Activated CD8-positive, alpha-beta memory T cell treated with anti-CD3 and anti-CD28 coated beads, Interleukin-2, amount 10 ng/mL, durations not matched to agents 7 days and 5 days (primary cell): Measurements from ENCODE around the gene ATP9B. TPM values are rescaled to one million over a fixed set of nuclear protein-coding genes. Genes with fewer than 3 reads are reported as not detected.

Source experiments
- ATAC-seq: fragments of 150-1000 bp; cut with Tn5 transposase; one replicate; pipeline ENCODE4 v1.10.0; 2021; ENCODE audit warnings: moderate library complexity
- CTCF ChIA-PET: fragments of 350-600 bp; sonication (Branson Sonifier 250); formaldehyde crosslinking; loops from one replicate; lab custom pipeline; 2021; ENCODE audit warnings: antibody characterized with exemption; lab: Charles Lee
- DNase-seq: peaks from one replicate; pipeline ENCODE4 v3.0.0-alpha.2; 2020
- H3K27ac Mint-ChIP-seq: one replicate; pipeline ENCODE4 v1.8.0; 2021; ENCODE audit warnings: mild to moderate bottlenecking, mixed read lengths
- H3K27me3 Mint-ChIP-seq: one replicate; pipeline ENCODE4 v1.8.0; 2021; ENCODE audit warnings: mixed read lengths
- H3K36me3 Mint-ChIP-seq: one replicate; pipeline ENCODE4 v1.8.0; 2021; ENCODE audit warnings: mild to moderate bottlenecking, mixed read lengths
- H3K4me1 Mint-ChIP-seq: one replicate; pipeline ENCODE4 v1.8.0; 2021; ENCODE audit warnings: mixed read lengths
- H3K4me3 Mint-ChIP-seq: one replicate; pipeline ENCODE4 v1.8.0; 2021; ENCODE audit warnings: mild to moderate bottlenecking, moderate library complexity, mixed read lengths
- H3K9me3 Mint-ChIP-seq: one replicate; pipeline ENCODE4 v1.8.0; 2022; ENCODE audit warnings: low read depth, mixed read lengths
- total RNA-seq, 2 experiments: library from RNA; stranded (reverse); gene quantifications; one replicate each; pipeline ENCODE4 v1.2.3, GENCODE V29; 2021

ATP9B gene
- total RNA-seq, 2 experiments from 2014 or later, result 21.5 to 31.7 TPM

GRCh38 chr18:79200546-79201268, 131.5 kb downstream of the ATP9B start:
- DNase-seq, result no peak
- H3K36me3 Mint-ChIP-seq, result peaks cover 8% of the 10 kb centered on the region

GRCh38 chr18:79203017-79203605, 133.9 kb downstream of the ATP9B start:
- peaks cover 28% of the 10 kb centered on the region for H3K4me1 Mint-ChIP-seq
- H3K4me3 Mint-ChIP-seq, result no peak overlapping the region
- H3K27me3 Mint-ChIP-seq, result no peaks in the 10 kb centered on the region
- no peak overlapping the region for H3K27ac Mint-ChIP-seq
- H3K36me3 Mint-ChIP-seq, result peaks cover 12% of the 10 kb centered on the region
- CTCF ChIA-PET, result no interaction called here
- H3K9me3 Mint-ChIP-seq, result no peaks in the 10 kb centered on the region
- ATAC-seq (no peak), DNase-seq (peak; percentile 47)

More at GRCh38 chr18:79200546-79201268, 131.5 kb downstream of the ATP9B start:
- Mint-ChIP-seq H3K27ac (no peak overlapping the region), H3K4me3 (no peak overlapping the region), H3K4me1 (peaks cover 28% of the 10 kb centered on the region), H3K9me3 (no peaks in the 10 kb centered on the region), H3K27me3 (no peaks in the 10 kb centered on the region)
- peak; percentile 57 for ATAC-seq
- CTCF ChIA-PET, result no interaction called here

- no peak overlapping the region for H3K4me3 Mint-ChIP-seq
- no peaks in the 10 kb centered on the region for H3K27me3 Mint-ChIP-seq
- H3K4me1 Mint-ChIP-seq, result peaks cover 20% of the 10 kb centered on the region
- CTCF ChIA-PET, result no interaction called here
- no peak overlapping the region for H3K27ac Mint-ChIP-seq
- no peaks in the 10 kb centered on the region for H3K9me3 Mint-ChIP-seq
- ATAC-seq (no peak), DNase-seq (no peak)
- peaks cover 9% of the 10 kb centered on the region for H3K36me3 Mint-ChIP-seq
These were observed 136.0 kb downstream of the ATP9B start for GRCh38 chr18:79204889-79205807.

- peaks cover 14% of the 10 kb centered on the region for H3K4me1 Mint-ChIP-seq
- no peak for DNase-seq
- no peaks in the 10 kb centered on the region for H3K27me3 Mint-ChIP-seq
- no peak overlapping the region for H3K4me3 Mint-ChIP-seq
- CTCF ChIA-PET, result interaction anchor here (0.7 kb wide), 1 partner anchor 39 kb away, joined by 3 read pairs; no protein-coding TSS in a partner anchor
- no peak overlapping the region for H3K27ac Mint-ChIP-seq
- no peak for ATAC-seq
- H3K9me3 Mint-ChIP-seq, result no peaks in the 10 kb centered on the region
- H3K36me3 Mint-ChIP-seq, result peaks cover 7% of the 10 kb centered on the region
These were observed 137.2 kb downstream of the ATP9B start for GRCh38 chr18:79206444-79206843.

- CTCF ChIA-PET, result no interaction called here
These were observed 139.7 kb downstream of the ATP9B start for GRCh38 chr18:79208906-79209305.

GRCh38 chr18:79210002-79210910, 141.1 kb downstream of the ATP9B start:
- ATAC-seq (no peak), DNase-seq (no peak)
- Mint-ChIP-seq H3K4me1 (no peaks in the 10 kb centered on the region), H3K27me3 (no peaks in the 10 kb centered on the region), H3K4me3 (no peak overlapping the region), H3K9me3 (no peaks in the 10 kb centered on the region), H3K36me3 (peaks cover 7% of the 10 kb centered on the region), H3K27ac (no peak overlapping the region)
- CTCF ChIA-PET, result no interaction called here

More at GRCh38 chr18:79208906-79209305, 139.7 kb downstream of the ATP9B start:
- DNase-seq (no peak), ATAC-seq (no peak)
- H3K4me1 Mint-ChIP-seq, result no peaks in the 10 kb centered on the region
- H3K27ac Mint-ChIP-seq, result no peak overlapping the region
- H3K9me3 Mint-ChIP-seq, result no peaks in the 10 kb centered on the region
- no peaks in the 10 kb centered on the region for H3K27me3 Mint-ChIP-seq
- H3K36me3 Mint-ChIP-seq, result peaks cover 7% of the 10 kb centered on the region
- H3K4me3 Mint-ChIP-seq, result no peak overlapping the region

GRCh38 chr18:79211844-79212243, 142.7 kb downstream of the ATP9B start:
- H3K27me3 Mint-ChIP-seq, result no peaks in the 10 kb centered on the region
- no peak overlapping the region for H3K27ac Mint-ChIP-seq
- peaks cover 4% of the 10 kb centered on the region for H3K36me3 Mint-ChIP-seq
- no peak overlapping the region for H3K4me3 Mint-ChIP-seq
- no peak for ATAC-seq
- no peaks in the 10 kb centered on the region for H3K9me3 Mint-ChIP-seq
- H3K4me1 Mint-ChIP-seq, result no peaks in the 10 kb centered on the region
- no peak for DNase-seq
- CTCF ChIA-PET, result no interaction called here

GRCh38 chr18:79214056-79214455, 144.9 kb downstream of the ATP9B start:
- no peak for DNase-seq
- no peak overlapping the region for H3K4me3 Mint-ChIP-seq
- ATAC-seq, result no peak
- no peaks in the 10 kb centered on the region for H3K27me3 Mint-ChIP-seq
- CTCF ChIA-PET, result no interaction called here
- no peak overlapping the region for H3K27ac Mint-ChIP-seq
- no peaks in the 10 kb centered on the region for H3K9me3 Mint-ChIP-seq
- no peaks in the 10 kb centered on the region for H3K4me1 Mint-ChIP-seq
- peaks cover 5% of the 10 kb centered on the region for H3K36me3 Mint-ChIP-seq

- H3K27ac Mint-ChIP-seq, result no peak overlapping the region
- no peaks in the 10 kb centered on the region for H3K9me3 Mint-ChIP-seq
- H3K4me1 Mint-ChIP-seq, result no peaks in the 10 kb centered on the region
- DNase-seq (no peak), ATAC-seq (no peak)
- H3K4me3 Mint-ChIP-seq, result no peak overlapping the region
- peaks cover 5% of the 10 kb centered on the region for H3K36me3 Mint-ChIP-seq
- CTCF ChIA-PET, result no interaction called here
- no peaks in the 10 kb centered on the region for H3K27me3 Mint-ChIP-seq
These were observed 147.0 kb downstream of the ATP9B start for GRCh38 chr18:79216176-79216575.

GRCh38 chr18:79217979-79218604, 148.9 kb downstream of the ATP9B start:
- Mint-ChIP-seq H3K36me3 (peaks cover 5% of the 10 kb centered on the region), H3K27me3 (no peaks in the 10 kb centered on the region), H3K9me3 (no peaks in the 10 kb centered on the region), H3K4me1 (no peaks in the 10 kb centered on the region), H3K4me3 (no peak overlapping the region), H3K27ac (no peak overlapping the region)
- CTCF ChIA-PET, result no interaction called here
- ATAC-seq (no peak), DNase-seq (no peak)

GRCh38 chr18:79218605-79219190, 149.5 kb downstream of the ATP9B start:
- no peak overlapping the region for H3K4me3 Mint-ChIP-seq
- ATAC-seq (no peak), DNase-seq (no peak)
- H3K4me1 Mint-ChIP-seq, result no peaks in the 10 kb centered on the region
- peaks cover 5% of the 10 kb centered on the region for H3K36me3 Mint-ChIP-seq
- no peak overlapping the region for H3K27ac Mint-ChIP-seq
- no peaks in the 10 kb centered on the region for H3K27me3 Mint-ChIP-seq
- CTCF ChIA-PET, result no interaction called here
- H3K9me3 Mint-ChIP-seq, result no peaks in the 10 kb centered on the region

- Mint-ChIP-seq H3K4me3 (no peak overlapping the region), H3K27me3 (no peaks in the 10 kb centered on the region), H3K4me1 (no peaks in the 10 kb centered on the region), H3K36me3 (peaks cover 5% of the 10 kb centered on the region), H3K27ac (no peak overlapping the region), H3K9me3 (no peaks in the 10 kb centered on the region)
- CTCF ChIA-PET, result no interaction called here
- ATAC-seq, result no peak
- no peak for DNase-seq
These were observed 151.9 kb downstream of the ATP9B start for GRCh38 chr18:79221136-79221535.
